Measurements from ENCODE around the gene OR2J3.
"Not testable (repeated sequence)": the region's sequence is repeated elsewhere in the genome, so short reads cannot be mapped to it uniquely, and the experiment has no call there.

OR2J3 gene

DNA sequence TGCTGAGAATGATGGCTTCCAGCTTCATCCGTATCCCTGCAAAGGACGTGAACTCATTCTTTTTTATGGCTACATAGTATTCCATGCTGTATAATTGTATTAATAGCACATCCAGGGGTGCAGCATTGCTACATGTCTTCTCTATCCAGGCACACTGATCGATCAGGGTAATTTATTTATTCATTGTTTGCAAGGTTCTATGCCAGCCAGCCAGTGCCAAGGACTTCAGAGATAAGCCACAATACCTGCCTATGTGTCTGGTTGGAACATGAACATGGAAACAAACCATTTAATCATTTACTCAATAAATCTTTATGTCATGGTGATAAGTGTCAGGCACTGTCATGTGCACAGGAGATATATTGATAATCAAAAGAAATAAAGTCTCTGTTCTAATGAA is 14.9 kb upstream of the OR2J3 start:
- no peak for TF ChIP-seq CTCF (IDR thresholded peaks at IDR 0.05; ENCODE audit: borderline replicate concordance, control extremely low read depth, extremely low read depth, insufficient read depth, missing control alignments)
- in situ Hi-C loops (cut with MboI; ENCODE audit: low sequenced_read_pairs, unreplicated experiment), result no loop called here
- no peak for DNase-seq (ENCODE audit: low spot score)

DNA sequence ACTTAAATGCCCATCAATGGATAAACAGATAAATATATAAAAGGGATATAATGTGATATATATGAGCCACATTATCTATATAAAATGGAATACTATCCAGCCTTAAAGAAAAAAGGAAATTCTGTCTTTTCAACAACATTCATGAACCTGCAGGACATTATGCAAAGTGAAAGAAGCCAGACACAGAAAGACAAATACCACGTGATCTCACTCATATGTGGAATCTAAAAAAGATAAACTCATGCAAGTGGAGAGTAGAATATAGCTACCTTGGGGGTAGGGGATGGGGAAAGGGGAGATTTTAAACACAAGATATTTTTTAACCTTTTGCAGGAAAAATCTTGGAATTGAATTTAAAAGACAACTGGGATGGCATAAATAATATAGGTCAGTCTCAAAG is 10.1 kb upstream of the OR2J3 start:
- in situ Hi-C loops (cut with MboI; ENCODE audit: low sequenced_read_pairs, unreplicated experiment), result no loop called here
- DNase-seq (ENCODE audit: low spot score), result no peak
- TF ChIP-seq CTCF (IDR thresholded peaks at IDR 0.05; ENCODE audit: borderline replicate concordance, control extremely low read depth, extremely low read depth, insufficient read depth, missing control alignments), result no peak

DNA sequence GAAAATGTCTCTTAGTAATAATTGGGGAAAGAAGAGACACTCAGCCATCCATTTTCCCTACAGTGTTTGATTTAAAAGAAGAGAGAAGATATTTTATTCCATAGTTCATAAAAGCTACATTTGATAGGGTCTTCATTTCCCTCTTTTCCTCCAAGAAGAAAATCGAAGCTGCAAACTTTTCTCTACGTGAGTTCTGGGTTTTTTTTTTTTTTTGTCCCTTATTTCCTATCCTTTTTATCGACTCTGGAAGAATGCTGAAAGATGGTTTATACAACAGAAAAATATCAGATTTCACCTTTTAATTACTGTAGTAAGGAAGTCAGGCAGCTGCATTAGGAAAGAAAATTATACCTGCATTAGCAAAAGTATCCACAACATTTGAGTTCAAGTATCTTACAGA is 8.7 kb upstream of the OR2J3 start, which contains the start of gene OR2J1:
Gene OR2J1 (plus strand): TSS at position 301 of the 400 bp plus-strand sequence. CDS start 1,453 bp downstream, outside the sequence.
- no peak for TF ChIP-seq CTCF (IDR thresholded peaks at IDR 0.05; ENCODE audit: borderline replicate concordance, control extremely low read depth, extremely low read depth, insufficient read depth, missing control alignments)
- in situ Hi-C loops (cut with MboI; ENCODE audit: low sequenced_read_pairs, unreplicated experiment), result no loop called here
- DNase-seq (ENCODE audit: low spot score), result no peak

DNA sequence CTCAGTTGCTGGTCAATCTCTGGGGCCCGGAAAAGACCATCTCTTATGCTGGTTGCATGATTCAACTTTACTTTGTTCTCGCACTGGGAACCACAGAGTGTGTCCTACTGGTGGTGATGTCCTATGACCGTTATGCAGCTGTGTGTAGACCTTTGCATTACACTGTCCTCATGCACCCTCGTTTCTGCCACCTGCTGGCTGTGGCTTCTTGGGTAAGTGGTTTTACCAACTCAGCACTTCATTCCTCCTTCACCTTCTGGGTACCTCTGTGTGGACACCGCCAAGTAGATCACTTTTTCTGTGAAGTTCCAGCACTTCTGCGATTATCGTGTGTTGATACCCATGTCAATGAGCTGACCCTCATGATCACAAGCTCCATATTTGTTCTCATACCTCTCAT is 4.3 kb downstream of the OR2J3 start:
- no peak for TF ChIP-seq CTCF (IDR thresholded peaks at IDR 0.05; ENCODE audit: borderline replicate concordance, control extremely low read depth, extremely low read depth, insufficient read depth, missing control alignments)
- DNase-seq (ENCODE audit: low spot score), result no peak
- in situ Hi-C loops (cut with MboI; ENCODE audit: low sequenced_read_pairs, unreplicated experiment), result no loop called here

DNA sequence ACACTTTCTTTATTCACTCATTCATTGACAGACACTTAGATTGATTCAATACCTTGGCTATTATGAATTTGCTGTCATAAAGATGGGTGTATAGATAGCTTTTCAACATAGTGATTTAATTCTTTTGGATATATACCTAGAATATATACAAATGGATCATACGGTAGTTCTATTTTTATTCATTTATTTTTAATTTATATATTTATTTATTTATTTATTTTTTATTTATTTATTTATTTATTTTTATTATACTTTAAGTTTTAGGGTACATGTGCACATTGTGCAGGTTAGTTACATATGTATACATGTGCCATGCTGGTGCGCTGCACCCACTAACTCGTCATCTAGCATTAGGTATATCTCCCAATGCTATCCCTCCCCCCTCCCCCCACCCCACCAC is 7.1 kb downstream of the OR2J3 start:
- DNase-seq (ENCODE audit: low spot score); in situ Hi-C loops (cut with MboI; ENCODE audit: low sequenced_read_pairs, unreplicated experiment): not testable (repeated sequence)

- DNase-seq (ENCODE audit: low spot score), result no peak
- no peak for TF ChIP-seq CTCF (IDR thresholded peaks at IDR 0.05; ENCODE audit: borderline replicate concordance, control extremely low read depth, extremely low read depth, insufficient read depth, missing control alignments)
- in situ Hi-C loops (cut with MboI; ENCODE audit: low sequenced_read_pairs, unreplicated experiment), result no loop called here
Measured at GRCh38 chr6:29129326-29130012, 21.6 kb downstream of the OR2J3 start.

DNA sequence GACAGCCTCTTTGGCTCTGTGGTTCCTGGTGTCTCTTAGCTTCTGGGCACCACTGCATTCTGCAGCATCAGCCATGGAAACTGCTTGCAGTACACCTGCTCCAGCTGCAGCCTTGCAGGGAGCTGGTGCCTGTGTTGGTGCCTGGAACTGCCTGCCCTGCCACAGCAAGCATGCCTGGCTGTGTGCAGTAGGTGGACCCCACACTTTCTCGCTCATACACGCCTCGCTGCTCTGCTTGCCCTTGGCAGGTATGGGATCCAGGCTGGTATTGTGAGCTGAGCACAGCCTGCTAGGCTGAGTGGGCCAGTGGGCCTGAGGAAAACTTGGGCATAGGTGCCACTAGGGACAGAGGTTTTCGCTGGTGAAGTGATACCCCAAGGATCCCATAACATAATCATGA is 22.8 kb downstream of the OR2J3 start:
- DNase-seq (ENCODE audit: low spot score), result no peak
- in situ Hi-C loops (cut with MboI; ENCODE audit: low sequenced_read_pairs, unreplicated experiment), result no loop called here
- TF ChIP-seq CTCF (IDR thresholded peaks at IDR 0.05; ENCODE audit: borderline replicate concordance, control extremely low read depth, extremely low read depth, insufficient read depth, missing control alignments), result no peak
